GM12873 (cell line): ENCODE measurements around the gene FBXW8.

Experiments used
- CTCF ChIP-seq: IDR thresholded peaks from 2 replicates; pipeline ENCODE4 v1.5.1; 2012; ENCODE audit warnings: low read depth, mild to moderate bottlenecking, moderate library complexity, low read length, control low read depth; ENCODE audit not compliant: insufficient read depth; ENCODE audit errors: missing control alignments

The FBXW8 gene

GRCh38 chr12:117048585-117048904 is 137.8 kb downstream of the FBXW8 start:
- no peak for TF ChIP-seq CTCF

- no peak for TF ChIP-seq CTCF
Observed at GRCh38 chr12:117049295-117049694, 138.5 kb downstream of the FBXW8 start.

- no peak for TF ChIP-seq CTCF
Observed at GRCh38 chr12:117050060-117050459, 139.3 kb downstream of the FBXW8 start.

GRCh38 chr12:117051380-117051779 is 140.6 kb downstream of the FBXW8 start:
- no peak for TF ChIP-seq CTCF

- TF ChIP-seq CTCF, result no peak
Observed at GRCh38 chr12:117052386-117053049, 141.8 kb downstream of the FBXW8 start.

- no peak for TF ChIP-seq CTCF
Observed at GRCh38 chr12:117053050-117053400, 142.3 kb downstream of the FBXW8 start.

- no peak for TF ChIP-seq CTCF
Observed at GRCh38 chr12:117053597-117054201, 142.9 kb downstream of the FBXW8 start.

GRCh38 chr12:117054279-117054678 is 143.5 kb downstream of the FBXW8 start:
- TF ChIP-seq CTCF, result no peak
